Endodermal cell (in vitro differentiated cells): Measurements from ENCODE around the gene TASOR2. TPM values are rescaled to one million over a fixed set of nuclear protein-coding genes. Genes with fewer than 3 reads are reported as not detected.

Source experiments
- DNase-seq: peaks from one replicate; pipeline ENCODE4 v3.0.0-alpha.2; 2017
- H3K27ac ChIP-seq: 2 replicates; pipeline ENCODE4 v1.5.1; 2013; ENCODE audit warnings: mild to moderate bottlenecking, low read depth, low read length, moderate library complexity
- H3K27me3 ChIP-seq: 2 replicates; pipeline ENCODE4 v1.6.1; 2013; ENCODE audit warnings: mild to moderate bottlenecking, low read length, moderate library complexity; ENCODE audit not compliant: insufficient read depth, control insufficient read depth, poor library complexity, severe bottlenecking
- H3K36me3 ChIP-seq: 2 replicates; pipeline ENCODE4 v1.7.0; 2013; ENCODE audit warnings: mild to moderate bottlenecking, low read length, moderate library complexity; ENCODE audit not compliant: control insufficient read depth, insufficient read depth
- H3K4me1 ChIP-seq: one replicate; pipeline ENCODE4 v1.7.0; 2013; ENCODE audit warnings: low read length; ENCODE audit not compliant: control insufficient read depth, insufficient read depth
- H3K4me3 ChIP-seq: 2 replicates; pipeline ENCODE4 v1.5.1; 2013; ENCODE audit warnings: mild to moderate bottlenecking, low read length, moderate library complexity
- H3K9ac ChIP-seq: 2 replicates; pipeline ENCODE4 v1.6.1; 2013; ENCODE audit warnings: mild to moderate bottlenecking, low read length, moderate library complexity; ENCODE audit not compliant: poor library complexity, severe bottlenecking; ENCODE audit errors: extremely low read depth
- H3K9me3 ChIP-seq: 2 replicates; pipeline ENCODE4 v1.6.1; 2013; ENCODE audit warnings: mild to moderate bottlenecking, low read length, moderate library complexity; ENCODE audit not compliant: control insufficient read depth
- H3K27ac Mint-ChIP-seq: 2 replicates; pipeline ENCODE4 v1.8.0; 2020; ENCODE audit warnings: mixed read lengths
- H3K27me3 Mint-ChIP-seq: 2 replicates; pipeline ENCODE4 v1.8.0; 2021; ENCODE audit warnings: mild to moderate bottlenecking, mixed read lengths; ENCODE audit not compliant: insufficient read depth
- H3K36me3 Mint-ChIP-seq: 2 replicates; pipeline ENCODE4 v1.8.0; 2020; ENCODE audit warnings: low read depth, mixed read lengths
- H3K4me1 Mint-ChIP-seq: 2 replicates; pipeline ENCODE4 v1.8.0; 2020; ENCODE audit warnings: mixed read lengths
- H3K4me3 Mint-ChIP-seq: 2 replicates; pipeline ENCODE4 v1.8.0; 2020; ENCODE audit warnings: mild to moderate bottlenecking, moderate library complexity, mixed read lengths
- H3K9me3 Mint-ChIP-seq: 2 replicates; pipeline ENCODE4 v1.8.0; 2020; ENCODE audit warnings: mild to moderate bottlenecking, mixed read lengths
- WGBS, 2 experiments: methylation state at CpG; one replicate each; pipeline versions ENCODE4 v1.1.5 to v1.1.7; 2013; ENCODE audit warnings: missing lambda C conversion rate in 2 of 2, mixed read lengths in 1 of 2; ENCODE audit not compliant: insufficient coverage in 1 of 2, insufficient read length in 1 of 2; 5-methylcytosine and 5-hydroxymethylcytosine counted together
- total RNA-seq, 2 donors: library from RNA; stranded (reverse); fragmentation: NEBNext Ultra II Directional in 1 of 2; extraction: Animal tissue kit (Norgen Biotek cat#: 25700) in 1 of 2; gene quantifications; 2 replicates in 1 of 2; 3 replicates in 1 of 2; pipeline ENCODE4 v1.2.1, GENCODE V29; 2021
- TF ChIP-seq, protein P1 (sequence below): fragments of 200-600 bp; sonication (generic); conservative IDR thresholded peaks from 2 replicates; pipeline ENCODE4 v1.5.0; 2021; ENCODE audit warnings: antibody characterized with exemption, mild to moderate bottlenecking

TASOR2 gene
- total RNA-seq, 2 donors from 2014 or later: 47.1 to 53.0 TPM

DNA sequence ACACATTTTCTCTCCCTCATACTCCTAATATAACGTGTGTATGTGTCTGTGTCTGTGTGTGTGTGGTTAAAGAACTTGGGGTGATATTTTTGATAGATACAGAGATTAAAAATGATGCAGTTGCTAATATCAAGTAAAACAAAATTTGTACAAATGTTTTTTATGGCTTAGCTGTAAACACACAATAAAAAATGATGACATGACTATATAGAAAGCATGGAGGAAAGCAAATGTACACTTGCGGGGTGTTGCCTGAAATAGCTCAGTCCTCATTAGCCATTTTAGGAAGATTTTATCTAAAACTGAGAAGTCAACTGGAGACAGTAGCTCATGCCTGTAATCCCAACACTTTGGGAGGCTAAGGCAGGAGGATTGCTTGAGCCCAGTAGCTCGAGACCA lies 5.6 kb upstream of the TASOR2 start:
- DNase-seq: no peak
- Histone ChIP-seq H3K9ac (no peak overlapping the region), H3K27me3 (peaks cover 62% of the 10 kb centered on the region), H3K4me1 (no peaks in the 10 kb centered on the region), H3K9me3 (peaks cover 6% of the 10 kb centered on the region), H3K4me3 (no peak overlapping the region), H3K36me3 (no peaks in the 10 kb centered on the region), H3K27ac (no peak overlapping the region)
- Mint-ChIP-seq H3K4me3 (no peak overlapping the region), H3K36me3 (no peaks in the 10 kb centered on the region), H3K27ac (no peak overlapping the region), H3K27me3 (peaks cover 72% of the 10 kb centered on the region), H3K4me1 (no peaks in the 10 kb centered on the region), H3K9me3 (peaks cover 10% of the 10 kb centered on the region)
- WGBS, 2 experiments: 85 to 93% methylated on average over 1 to 3 of the region's 3 CpGs
- TF ChIP-seq, protein P1, sequence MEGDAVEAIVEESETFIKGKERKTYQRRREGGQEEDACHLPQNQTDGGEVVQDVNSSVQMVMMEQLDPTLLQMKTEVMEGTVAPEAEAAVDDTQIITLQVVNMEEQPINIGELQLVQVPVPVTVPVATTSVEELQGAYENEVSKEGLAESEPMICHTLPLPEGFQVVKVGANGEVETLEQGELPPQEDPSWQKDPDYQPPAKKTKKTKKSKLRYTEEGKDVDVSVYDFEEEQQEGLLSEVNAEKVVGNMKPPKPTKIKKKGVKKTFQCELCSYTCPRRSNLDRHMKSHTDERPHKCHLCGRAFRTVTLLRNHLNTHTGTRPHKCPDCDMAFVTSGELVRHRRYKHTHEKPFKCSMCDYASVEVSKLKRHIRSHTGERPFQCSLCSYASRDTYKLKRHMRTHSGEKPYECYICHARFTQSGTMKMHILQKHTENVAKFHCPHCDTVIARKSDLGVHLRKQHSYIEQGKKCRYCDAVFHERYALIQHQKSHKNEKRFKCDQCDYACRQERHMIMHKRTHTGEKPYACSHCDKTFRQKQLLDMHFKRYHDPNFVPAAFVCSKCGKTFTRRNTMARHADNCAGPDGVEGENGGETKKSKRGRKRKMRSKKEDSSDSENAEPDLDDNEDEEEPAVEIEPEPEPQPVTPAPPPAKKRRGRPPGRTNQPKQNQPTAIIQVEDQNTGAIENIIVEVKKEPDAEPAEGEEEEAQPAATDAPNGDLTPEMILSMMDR: no peak

DNA sequence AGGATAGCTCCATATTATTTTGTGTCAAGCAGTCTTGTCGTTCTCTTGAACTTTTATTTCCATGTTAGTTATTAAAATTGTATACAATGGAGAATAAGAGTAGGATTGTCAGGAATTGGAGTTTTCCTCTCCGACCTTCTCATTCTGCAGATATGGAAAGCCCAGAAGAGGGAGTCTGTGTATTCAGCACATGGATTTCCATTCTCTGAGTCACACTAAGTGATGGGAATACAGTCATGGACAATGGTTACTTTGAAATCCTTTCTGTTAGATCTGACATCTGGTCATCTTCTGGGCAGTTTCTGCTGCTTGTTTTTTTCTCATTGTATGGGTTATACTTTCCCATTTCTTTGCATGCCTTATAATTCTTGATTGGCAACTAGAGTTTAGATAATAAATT lies 5.0 kb upstream of the TASOR2 start:
- no peak overlapping the region for H3K9ac ChIP-seq
- TF ChIP-seq, protein P1: no peak
- H3K4me1 ChIP-seq: no peaks in the 10 kb centered on the region
- no peak overlapping the region for H3K4me3 Mint-ChIP-seq
- H3K36me3 ChIP-seq: no peaks in the 10 kb centered on the region
- H3K27me3 ChIP-seq: peaks cover 62% of the 10 kb centered on the region
- WGBS, 2 experiments: 82 to 84% methylated on average over 2 of the region's 2 CpGs
- H3K9me3 ChIP-seq: peaks cover under 1% of the 10 kb centered on the region
- DNase-seq: no peak
- H3K36me3 Mint-ChIP-seq: no peaks in the 10 kb centered on the region
- peaks cover 7% of the 10 kb centered on the region for H3K9me3 Mint-ChIP-seq
- no peaks in the 10 kb centered on the region for H3K4me1 Mint-ChIP-seq
- no peak overlapping the region for H3K27ac Mint-ChIP-seq
- H3K27ac ChIP-seq: no peak overlapping the region
- H3K4me3 ChIP-seq: no peak overlapping the region
- H3K27me3 Mint-ChIP-seq: peaks cover 70% of the 10 kb centered on the region

DNA sequence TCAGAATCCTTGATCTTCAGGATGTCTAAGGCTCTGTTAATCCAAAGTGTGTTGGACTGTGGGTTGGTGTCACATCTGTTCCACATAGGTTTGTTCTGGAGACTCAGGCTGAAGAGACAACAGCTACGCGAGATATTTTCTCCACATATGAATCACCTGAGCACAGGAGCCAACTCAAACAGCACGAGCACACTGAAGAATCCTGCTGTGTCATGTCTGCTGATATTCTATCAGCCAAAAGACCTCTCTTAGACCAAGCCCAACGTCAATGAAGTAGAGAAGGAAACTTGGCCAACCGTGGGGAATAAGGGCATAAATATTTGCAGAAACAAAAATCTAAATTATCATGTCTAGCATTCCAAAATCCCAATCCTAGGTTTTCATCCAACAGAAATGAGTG lies 2.7 kb upstream of the TASOR2 start:
- Histone ChIP-seq H3K27me3 (peaks cover 62% of the 10 kb centered on the region), H3K27ac (no peak overlapping the region), H3K4me1 (no peaks in the 10 kb centered on the region), H3K9me3 (no peaks in the 10 kb centered on the region), H3K36me3 (no peaks in the 10 kb centered on the region), H3K4me3 (no peak overlapping the region), H3K9ac (no peak overlapping the region)
- TF ChIP-seq, protein P1: no peak
- 80 to 89% methylated on average over 1 to 5 of the region's 5 CpGs for WGBS, 2 experiments
- Mint-ChIP-seq H3K27ac (no peak overlapping the region), H3K4me3 (no peak overlapping the region), H3K27me3 (peaks cover 62% of the 10 kb centered on the region), H3K36me3 (no peaks in the 10 kb centered on the region), H3K4me1 (peaks cover 12% of the 10 kb centered on the region), H3K9me3 (peaks cover 4% of the 10 kb centered on the region)
- DNase-seq: no peak
